HepG2 (cell line): ENCODE measurements around the gene GRID1. TPM values are rescaled to one million over a fixed set of nuclear protein-coding genes. Genes with fewer than 3 reads are reported as not detected.

Experiments used
- ATAC-seq: fragments of 200-7000 bp; cut with Tn5 transposase; 3 replicates; pipeline ENCODE4 v1.9.1; 2020; ENCODE audit warnings: mild to moderate bottlenecking, moderate library complexity
- BruUV-seq: library from RNA; stranded (reverse); fragments of 400-500 nt; replicated peaks from 2 replicates; lab custom pipeline; 2021; lab: Mats Ljungman, UMichigan
- CTCF ChIA-PET: fragments of 300-600 bp; formaldehyde crosslinking; extraction: SDS; loops from one replicate; lab custom pipeline; 2021; ENCODE audit warnings: low total read pairs, inconsistent platforms, low intra/inter-chr PET ratio; lab: Yijun Ruan, JAX
- POLR2A ChIA-PET: fragments of 350-600 bp; sonication (Branson Sonifier 250); formaldehyde crosslinking; loops from one replicate; lab custom pipeline; 2020; ENCODE audit warnings: antibody characterized with exemption, inconsistent platforms; lab: Yijun Ruan, JAX
- DNase-seq: peaks from one replicate; pipeline ENCODE4 v3.0.0-alpha.2; 2015; ENCODE audit warnings: low spot score
- FAIRE-seq: peaks from 3 replicates; lab custom pipeline; 2011; peaks lifted over from hg19 to GRCh38; lab: Jason Lieb, UNC
- H2AFZ ChIP-seq: one replicate; pipeline ENCODE4 v1.6.1; 2011; ENCODE audit warnings: low read length, inconsistent platforms
- H3K27ac ChIP-seq: fragments of 300-600 bp; 3 replicates; pipeline ENCODE4 v1.8.0; 2011; ENCODE audit warnings: mixed run types, mild to moderate bottlenecking, mixed read lengths, low read length, inconsistent platforms; ENCODE audit not compliant: insufficient read depth; ENCODE audit errors: extremely low read length
- H3K27me3 ChIP-seq, 2 experiments: fragments of 200-600 bp in 1 of 2; 2 replicates in 1 of 2; 3 replicates in 1 of 2; pipeline versions ENCODE4 v1.6.0 to v1.8.0; 2011; ENCODE audit warnings: low read length in 2 of 2, mild to moderate bottlenecking in 2 of 2, moderate library complexity in 2 of 2, inconsistent platforms in 1 of 2; ENCODE audit not compliant: insufficient read depth in 2 of 2, control insufficient read depth in 1 of 2
- H3K36me3 ChIP-seq, 2 experiments: fragments of 200-600 bp in 1 of 2; replicated peaks in 1 of 2; 2 replicates in 1 of 2; 3 replicates in 1 of 2; pipeline versions ENCODE4 v1.5.1 to v1.8.0; 2011; ENCODE audit warnings: low read length in 2 of 2, inconsistent platforms in 1 of 2; ENCODE audit not compliant: insufficient read depth in 2 of 2, control insufficient read depth in 1 of 2
- H3K4me1 ChIP-seq: 2 replicates; pipeline ENCODE4 v1.5.1; 2012; ENCODE audit warnings: low read length, inconsistent platforms; ENCODE audit not compliant: insufficient read depth
- H3K4me2 ChIP-seq: 2 replicates; pipeline ENCODE4 v1.6.0; 2011; ENCODE audit warnings: low read depth, low read length, inconsistent platforms
- H3K4me3 ChIP-seq, 3 experiments: fragments of 200-600 bp in 1 of 3; sonication (generic), shearing (Covaris generic) in 1 of 3; replicated peaks in 1 of 3; 2 replicates each; pipeline ENCODE4 v1.5.1; 2011 to 2016; ENCODE audit warnings: low read length in 3 of 3, inconsistent platforms in 2 of 3, low read depth in 2 of 3, mild to moderate bottlenecking in 2 of 3, control low read depth in 1 of 3, mixed read lengths in 1 of 3; ENCODE audit not compliant: insufficient read depth in 1 of 3
- H3K79me2 ChIP-seq: one replicate; pipeline ENCODE4 v1.6.1; 2011; ENCODE audit warnings: low read length, inconsistent platforms; ENCODE audit not compliant: insufficient read depth
- H3K9ac ChIP-seq: 2 replicates; pipeline ENCODE4 v1.6.0; 2011; ENCODE audit warnings: mild to moderate bottlenecking, low read depth, low read length, inconsistent platforms; ENCODE audit not compliant: insufficient read depth
- H3K9me3 ChIP-seq: 2 replicates; pipeline ENCODE4 v1.5.1; 2012; ENCODE audit warnings: mild to moderate bottlenecking, low read length
- H4K20me1 ChIP-seq: 2 replicates; pipeline ENCODE4 v1.6.0; 2011; ENCODE audit warnings: inconsistent platforms, mild to moderate bottlenecking, low read length, moderate library complexity; ENCODE audit not compliant: insufficient read depth
- HDAC1 ChIP-seq: sonication (generic); formaldehyde crosslinking; IDR thresholded peaks from 2 replicates; pipeline ENCODE4 v1.5.1; 2020; ENCODE audit warnings: mild to moderate bottlenecking, missing genetic modification reagents
- POLR2A ChIP-seq, 2 experiments: IDR thresholded peaks; 2 replicates each; pipeline ENCODE4 v1.6.1; 2011; ENCODE audit warnings: low read depth in 2 of 2, low read length in 2 of 2, mild to moderate bottlenecking in 1 of 2, moderate library complexity in 1 of 2; ENCODE audit not compliant: insufficient read depth in 1 of 2
- SAFB2 ChIP-seq: sonication (generic); formaldehyde crosslinking; IDR thresholded peaks from 2 replicates; pipeline ENCODE4 v1.5.1; 2020; ENCODE audit warnings: missing genetic modification reagents, low read depth, mild to moderate bottlenecking, borderline replicate concordance
- THAP11 ChIP-seq: IDR thresholded peaks from 2 replicates; pipeline ENCODE4 v1.6.1; 2016; ENCODE audit warnings: missing biosample characterization, missing genetic modification reagents
- TSC22D2 ChIP-seq: sonication (generic); formaldehyde crosslinking; IDR thresholded peaks from 2 replicates; pipeline ENCODE4 v1.5.1; 2020; ENCODE audit warnings: missing genetic modification reagents, mild to moderate bottlenecking, borderline replicate concordance
- ZBTB38 ChIP-seq: sonication (generic); formaldehyde crosslinking; IDR thresholded peaks from 2 replicates; pipeline ENCODE4 v1.5.1; 2020; ENCODE audit warnings: mild to moderate bottlenecking, missing genetic modification reagents
- ZNF317 ChIP-seq: sonication (generic); formaldehyde crosslinking; IDR thresholded peaks from 2 replicates; pipeline ENCODE4 v1.5.0; 2020; ENCODE audit warnings: mild to moderate bottlenecking, missing genetic modification reagents
- ZSCAN29 ChIP-seq: sonication (generic); formaldehyde crosslinking; conservative IDR thresholded peaks from 2 replicates; pipeline ENCODE4 v1.4.0; 2020; ENCODE audit warnings: mild to moderate bottlenecking, missing genetic modification reagents
- ZSCAN30 ChIP-seq: sonication (generic); formaldehyde crosslinking; IDR thresholded peaks from 2 replicates; pipeline ENCODE4 v1.5.0; 2020; ENCODE audit warnings: mild to moderate bottlenecking, missing genetic modification reagents
- WGBS: methylation state at CpG from one replicate; pipeline ENCODE4 v1.1.6; 2017; ENCODE audit warnings: low lambda C conversion rate; 5-methylcytosine and 5-hydroxymethylcytosine counted together
- in situ Hi-C: cut with HindIII; loops from 2 replicates; pipeline ENCODE4 v1.10.0; 2017; ENCODE audit warnings: low pct_unique_long_range_greater_than_20kb; ENCODE audit not compliant: extremely low pct_ligation_motif_present
- intact Hi-C: fragments of 100-400 bp; cut with micrococcal nuclease; formaldehyde crosslinking; loops from one replicate; pipeline ENCODE4 v1.10.0; 2022; ENCODE audit not compliant: unreplicated experiment
- polyA plus RNA-seq, 8 experiments: library from polyadenylated mRNA; depleted of rRNA in 3 of 8; stranded (reverse) in 7 of 8; unstranded in 1 of 8; fragments of >200 nt; fragmentation: Illumina TruSeq in 4 of 8; extraction: Trizol in 4 of 8; gene quantifications; 2 replicates each; pipeline versions ENCODE4 v1.2.1 to v1.2.3, GENCODE V29; 2011 to 2016; ENCODE audit warnings: low read depth in 4 of 8, missing spikeins in 1 of 8, mixed read lengths in 1 of 8; ENCODE audit not compliant: insufficient read depth in 1 of 8
- total RNA-seq, 5 experiments: library from RNA; depleted of rRNA; stranded (reverse); fragments of >200 nt; fragmentation: Illumina TruSeq; extraction: Trizol; gene quantifications; 2 replicates each; pipeline ENCODE4 v1.2.3, GENCODE V29; 2016; ENCODE audit warnings: low read depth in 1 of 5
- TF ChIP-seq, protein P1 (sequence below): sonication (generic); formaldehyde crosslinking; IDR thresholded peaks from 2 replicates; pipeline ENCODE4 v1.4.0; 2020; ENCODE audit warnings: mild to moderate bottlenecking, missing genetic modification reagents

GRID1 gene
- total and polyA plus RNA-seq, 2 of the 13 experiments (the other 11 are each of a cell fraction or from before 2014, with no cell fraction given) = 0.05 TPM; not detected in 1

DNA sequence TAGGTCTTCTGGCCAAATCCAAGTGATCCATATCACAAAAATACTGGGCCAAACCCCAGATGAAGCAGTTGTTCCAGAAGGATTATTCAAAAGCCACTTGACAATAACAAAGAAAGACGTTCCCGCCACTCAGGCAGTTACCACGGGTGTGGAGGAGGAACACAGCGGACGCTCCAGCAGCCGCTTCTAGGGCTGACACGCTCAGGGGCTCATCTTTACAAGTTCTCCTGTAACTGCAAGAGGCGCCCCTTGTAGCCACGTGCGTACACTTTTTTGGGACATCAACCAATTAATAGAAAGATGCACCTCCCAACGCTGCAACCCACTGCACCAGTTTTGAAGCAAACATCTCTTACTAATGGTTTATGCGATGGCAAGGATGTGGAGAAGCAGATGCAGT, 159.4 kb downstream of the GRID1 start:
- ATAC-seq (no peak), DNase-seq (no peak), FAIRE-seq (no peak)
- no peak overlapping the region for H3K4me2 ChIP-seq
- no peaks in the 10 kb centered on the region for H3K4me1 ChIP-seq
- H3K27me3 ChIP-seq = peaks cover 0 to 1% of the 10 kb centered on the region in 2 experiments; a peak in 2 of 5 replicates
- 72% methylated on average over 6 of the region's 12 CpGs for WGBS
- intact Hi-C loops (no loop called here), in situ Hi-C loops (no loop called here)
- H3K36me3 ChIP-seq = no peaks in the 10 kb centered on the region
- no peak overlapping the region for H3K9ac ChIP-seq
- ChIA-PET POLR2A (no interaction called here), CTCF (no interaction called here)
- no peak overlapping the region for H3K4me3 ChIP-seq
- no peaks in the 10 kb centered on the region for H3K79me2 ChIP-seq
- no peak overlapping the region for H2AFZ ChIP-seq
- no peaks in the 10 kb centered on the region for H3K9me3 ChIP-seq
- BruUV-seq = no TSS peak
- no peak overlapping the region for H3K27ac ChIP-seq
- H4K20me1 ChIP-seq = no peaks in the 10 kb centered on the region
- TF ChIP-seq SAFB2 (CRISPR knock-in tag) (no peak), ZSCAN30 (CRISPR knock-in tag) (no peak), ZSCAN29 (no peak), TSC22D2 (CRISPR knock-in tag) (no peak), THAP11 (no peak), HDAC1 (CRISPR knock-in tag) (no peak), ZNF317 (CRISPR knock-in tag) (no peak), POLR2A (IDR thresholded peaks at IDR 0.05; ENCODE audit: insufficient read depth in 1 of 2, low read depth in 2 of 2, low read length in 2 of 2) (no peak), ZBTB38 (CRISPR knock-in tag) (no peak)
- TF ChIP-seq, protein P1, sequence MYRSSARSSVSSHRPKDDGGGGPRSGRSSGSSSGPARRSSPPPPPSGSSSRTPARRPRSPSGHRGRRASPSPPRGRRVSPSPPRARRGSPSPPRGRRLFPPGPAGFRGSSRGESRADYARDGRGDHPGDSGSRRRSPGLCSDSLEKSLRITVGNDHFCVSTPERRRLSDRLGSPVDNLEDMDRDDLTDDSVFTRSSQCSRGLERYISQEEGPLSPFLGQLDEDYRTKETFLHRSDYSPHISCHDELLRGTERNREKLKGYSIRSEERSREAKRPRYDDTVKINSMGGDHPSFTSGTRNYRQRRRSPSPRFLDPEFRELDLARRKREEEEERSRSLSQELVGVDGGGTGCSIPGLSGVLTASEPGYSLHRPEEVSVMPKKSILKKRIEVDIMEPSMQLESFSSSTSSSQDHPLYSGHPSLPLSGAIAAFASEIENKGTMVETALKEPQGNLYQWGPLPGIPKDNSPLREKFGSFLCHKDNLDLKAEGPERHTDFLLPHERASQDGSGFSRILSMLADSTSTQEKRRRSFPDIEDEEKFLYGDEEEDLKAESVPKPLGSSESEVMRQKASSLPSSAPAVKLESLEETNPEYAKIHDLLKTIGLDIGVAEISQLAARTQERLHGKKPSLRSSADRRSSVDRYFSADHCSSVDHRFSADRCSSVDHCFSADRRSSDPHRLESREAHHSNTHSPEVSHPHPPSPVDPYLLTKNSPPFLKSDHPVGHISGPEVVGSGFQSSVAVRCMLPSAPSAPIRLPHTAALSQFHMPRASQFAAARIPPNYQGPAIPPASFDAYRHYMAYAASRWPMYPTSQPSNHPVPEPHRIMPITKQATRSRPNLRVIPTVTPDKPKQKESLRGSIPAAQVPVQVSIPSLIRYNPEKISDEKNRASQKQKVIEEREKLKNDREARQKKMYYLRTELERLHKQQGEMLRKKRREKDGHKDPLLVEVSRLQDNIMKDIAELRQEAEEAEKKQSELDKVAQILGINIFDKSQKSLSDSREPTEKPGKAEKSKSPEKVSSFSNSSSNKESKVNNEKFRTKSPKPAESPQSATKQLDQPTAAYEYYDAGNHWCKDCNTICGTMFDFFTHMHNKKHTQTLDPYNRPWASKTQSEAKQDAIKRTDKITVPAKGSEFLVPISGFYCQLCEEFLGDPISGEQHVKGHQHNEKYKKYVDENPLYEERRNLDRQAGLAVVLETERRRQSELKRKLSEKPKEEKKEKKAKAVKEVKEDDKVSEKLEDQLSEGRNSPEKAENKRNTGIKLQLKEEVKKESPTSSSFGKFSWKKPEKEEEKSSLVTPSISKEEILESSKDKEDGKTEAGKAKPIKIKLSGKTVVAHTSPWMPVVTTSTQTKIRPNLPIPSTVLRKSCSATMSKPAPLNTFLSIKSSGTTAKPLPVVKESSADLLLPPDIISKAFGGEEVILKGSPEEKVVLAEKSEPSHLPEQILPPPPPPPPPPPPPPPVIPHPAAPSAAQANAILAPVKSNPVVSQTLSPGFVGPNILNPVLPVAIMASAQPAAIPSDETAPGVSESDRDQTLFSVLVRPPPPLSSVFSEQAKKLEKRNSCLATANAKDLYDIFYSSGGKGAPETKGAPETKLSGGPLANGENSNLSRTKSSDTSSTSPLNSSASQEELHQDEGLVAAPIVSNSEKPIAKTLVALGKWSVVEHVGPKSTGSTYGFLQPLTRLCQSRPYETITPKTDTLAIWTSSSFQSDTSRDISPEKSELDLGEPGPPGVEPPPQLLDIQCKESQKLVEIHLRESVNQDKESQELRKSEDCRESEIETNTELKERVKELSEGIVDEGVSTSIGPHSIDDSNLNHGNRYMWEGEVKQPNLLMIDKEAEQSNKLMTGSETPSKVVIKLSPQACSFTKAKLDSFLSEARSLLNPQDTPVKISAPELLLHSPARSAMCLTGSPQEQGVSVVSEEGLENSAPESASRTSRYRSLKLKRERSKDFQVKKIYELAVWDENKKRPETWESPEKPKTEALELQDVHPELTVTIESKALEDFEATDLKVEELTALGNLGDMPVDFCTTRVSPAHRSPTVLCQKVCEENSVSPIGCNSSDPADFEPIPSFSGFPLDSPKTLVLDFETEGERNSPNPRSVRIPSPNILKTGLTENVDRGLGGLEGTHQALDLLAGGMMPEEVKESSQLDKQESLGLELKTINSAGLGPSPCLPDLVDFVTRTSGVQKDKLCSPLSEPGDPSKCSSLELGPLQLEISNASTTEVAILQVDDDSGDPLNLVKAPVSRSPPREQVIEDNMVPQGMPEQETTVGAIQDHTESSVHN (CRISPR knock-in tag) = no peak
